Thyroid gland (tissue), 4 donors: ENCODE measurements around the gene DFFA. TPM values are rescaled to one million over a fixed set of nuclear protein-coding genes. Genes with fewer than 3 reads are reported as not detected.

ENCODE experiments used
- DNase-seq, 2 donors: peaks; one replicate each; pipeline ENCODE4 v3.0.0-alpha.2; 2019
- H3K27ac ChIP-seq, 3 donors: fragments of 200-600 bp; sonication (generic); 1 replicate in 2 of 3; 2 replicates in 1 of 3; pipeline ENCODE4 v1.5.1; 2016 to 2019; ENCODE audit warnings: mild to moderate bottlenecking in 1 of 3, moderate library complexity in 1 of 3
- H3K27me3 ChIP-seq: fragments of 200-600 bp; sonication (generic); one replicate; pipeline ENCODE4 v1.5.1; 2019
- H3K36me3 ChIP-seq, 2 donors: fragments of 200-600 bp; sonication (generic); one replicate each; pipeline ENCODE4 v1.5.1; 2016 to 2019
- H3K4me1 ChIP-seq, 2 donors: fragments of 200-600 bp; sonication (generic); one replicate each; pipeline ENCODE4 v1.5.1; 2017 to 2019
- H3K4me3 ChIP-seq, 3 donors: fragments of 200-600 bp; sonication (generic); replicated peaks in 1 of 3; 1 replicate in 2 of 3; 2 replicates in 1 of 3; pipeline ENCODE4 v1.5.1; 2016; ENCODE audit warnings: mild to moderate bottlenecking in 1 of 3
- H3K9me3 ChIP-seq: fragments of 200-600 bp; sonication (generic); one replicate; pipeline ENCODE4 v1.5.1; 2017
- CTCF ChIP-seq, 6 experiments: fragments of 200-600 bp in 3 of 6; fragments of 450-650 bp in 3 of 6; sonication (generic) in 3 of 6; IDR thresholded peaks; one replicate each; pipeline ENCODE4 v1.5.1; 2016 to 2019; ENCODE audit warnings: antibody characterized with exemption in 6 of 6, mild to moderate bottlenecking in 2 of 6, inconsistent platforms in 1 of 6, moderate library complexity in 1 of 6
- POLR2A ChIP-seq, 2 donors: fragments of 450-650 bp; IDR thresholded peaks; one replicate each; pipeline ENCODE4 v1.6.1; 2017; ENCODE audit warnings: antibody characterized with exemption in 2 of 2, mild to moderate bottlenecking in 2 of 2, moderate library complexity in 1 of 2
- WGBS, 2 donors: methylation state at CpG; one replicate each; pipeline ENCODE4 v1.1.5; 2017; 5-methylcytosine and 5-hydroxymethylcytosine counted together
- intact Hi-C: fragments of 100-400 bp; cut with DNase I; formaldehyde crosslinking; loops from one replicate; pipeline ENCODE4 v1.15.1; 2023
- total RNA-seq, 4 donors: library from RNA; depleted of rRNA; stranded (reverse); fragments of >200 nt; gene quantifications; one replicate each; pipeline ENCODE4 v1.2.3, GENCODE V29; 2016

Gene DFFA
- total RNA-seq, 4 donors from 2014 or later: 24.2 to 30.3 (median 27.5) TPM

GRCh38 chr1:10450156-10450814 is 22.0 kb downstream of the DFFA start:
- Histone ChIP-seq H3K4me3 (no peak overlapping the region), H3K27ac (no peak overlapping the region)

GRCh38 chr1:10449751-10450150 is 22.6 kb downstream of the DFFA start, which contains the start of gene CORT:
TSS of gene CORT (plus strand) at chr1:10450031. CDS start at chr1:10450224, 193 bp downstream.
- intact Hi-C loops: no loop called here
- Histone ChIP-seq H3K9me3 (no peaks in the 10 kb centered on the region), H3K27ac (no peak within 1 kb of the TSS), H3K27me3 (no peaks in the 10 kb centered on the region), H3K36me3 (no peaks in the 10 kb centered on the region), H3K4me1 (no peaks in the 10 kb centered on the region), H3K4me3 (no peak within 1 kb of the TSS)
- 90 to 94% methylated on average over 10 of the region's 10 CpGs for WGBS, 2 donors
- no peak for TF ChIP-seq CTCF (IDR thresholded peaks at IDR 0.05)
- no peak for TF ChIP-seq POLR2A (IDR thresholded peaks at IDR 0.05)
- DNase-seq: no peak

More at GRCh38 chr1:10450156-10450814, 22.0 kb downstream of the DFFA start:
- Histone ChIP-seq H3K4me1 (no peaks in the 10 kb centered on the region), H3K9me3 (no peaks in the 10 kb centered on the region), H3K36me3 (no peaks in the 10 kb centered on the region), H3K27me3 (no peaks in the 10 kb centered on the region)
- TF ChIP-seq POLR2A (IDR thresholded peaks at IDR 0.05) (no peak), CTCF (IDR thresholded peaks at IDR 0.05) (no peak)
- WGBS, 2 donors: 82 to 87% methylated on average over 14 to 21 of the region's 21 CpGs
- DNase-seq: no peak
- intact Hi-C loops: no loop called here

- 90 to 97% methylated on average over 7 of the region's 7 CpGs for WGBS, 2 donors
- TF ChIP-seq POLR2A (IDR thresholded peaks at IDR 0.05) (no peak), CTCF (IDR thresholded peaks at IDR 0.05) (no peak)
- H3K4me3 ChIP-seq: no peak overlapping the region
- H3K27ac ChIP-seq: no peak overlapping the region
- H3K36me3 ChIP-seq: no peaks in the 10 kb centered on the region
- intact Hi-C loops: no loop called here
- no peaks in the 10 kb centered on the region for H3K27me3 ChIP-seq
- H3K9me3 ChIP-seq: no peaks in the 10 kb centered on the region
- DNase-seq: no peak
- no peaks in the 10 kb centered on the region for H3K4me1 ChIP-seq
These were observed 25.4 kb downstream of the DFFA start for GRCh38 chr1:10446790-10447422.

GRCh38 chr1:10444795-10445397 is 27.4 kb downstream of the DFFA start:
- no peak for TF ChIP-seq POLR2A (IDR thresholded peaks at IDR 0.05)
- TF ChIP-seq CTCF (IDR thresholded peaks at IDR 0.05): no peak
- intact Hi-C loops: no loop called here
- Histone ChIP-seq H3K4me1 (no peaks in the 10 kb centered on the region), H3K36me3 (no peaks in the 10 kb centered on the region), H3K27ac (no peak overlapping the region), H3K4me3 (no peak overlapping the region), H3K9me3 (no peaks in the 10 kb centered on the region), H3K27me3 (no peaks in the 10 kb centered on the region)
- DNase-seq: no peak
- 89 to 94% methylated on average over 7 of the region's 7 CpGs for WGBS, 2 donors

- Histone ChIP-seq H3K27ac (no peak overlapping the region), H3K36me3 (no peaks in the 10 kb centered on the region), H3K4me3 (no peak overlapping the region), H3K27me3 (no peaks in the 10 kb centered on the region), H3K4me1 (no peaks in the 10 kb centered on the region), H3K9me3 (no peaks in the 10 kb centered on the region)
- intact Hi-C loops: no loop called here
- no peak for TF ChIP-seq POLR2A (IDR thresholded peaks at IDR 0.05)
- TF ChIP-seq CTCF (IDR thresholded peaks at IDR 0.05): no peak
- DNase-seq: no peak
- 93 to 97% methylated on average over 6 of the region's 6 CpGs for WGBS, 2 donors
These were observed 28.1 kb downstream of the DFFA start for GRCh38 chr1:10444248-10444647.
